GM12801 (cell line): Measurements from ENCODE around the gene SLC16A9.

Source experiments
- TF ChIP-seq, protein P1 (sequence below): IDR thresholded peaks from one replicate; pipeline ENCODE4 v1.5.1; 2011; ENCODE audit warnings: control low read depth; ENCODE audit not compliant: insufficient read length; ENCODE audit errors: extremely low read depth

SLC16A9 gene

DNA sequence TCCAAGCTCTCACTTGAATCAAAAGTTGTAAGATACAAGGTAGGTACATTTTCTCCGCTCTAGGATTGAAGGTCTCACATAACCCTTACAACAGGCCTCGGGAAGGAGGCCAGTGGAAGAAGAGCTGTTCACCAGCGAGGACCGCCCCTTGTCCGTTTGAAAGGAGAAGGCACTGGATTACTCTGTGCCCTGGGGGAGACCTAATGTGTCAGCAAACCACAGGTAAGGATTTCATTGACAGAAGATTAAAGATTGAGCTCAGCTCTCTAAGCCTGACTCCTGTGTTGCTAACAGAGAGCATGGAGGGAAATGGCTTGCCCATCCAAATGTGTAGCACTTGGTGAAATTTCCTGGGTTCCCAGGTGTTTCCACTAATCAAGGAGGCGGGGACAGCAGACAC, 81.2 kb downstream of the SLC16A9 start:
- TF ChIP-seq, protein P1, sequence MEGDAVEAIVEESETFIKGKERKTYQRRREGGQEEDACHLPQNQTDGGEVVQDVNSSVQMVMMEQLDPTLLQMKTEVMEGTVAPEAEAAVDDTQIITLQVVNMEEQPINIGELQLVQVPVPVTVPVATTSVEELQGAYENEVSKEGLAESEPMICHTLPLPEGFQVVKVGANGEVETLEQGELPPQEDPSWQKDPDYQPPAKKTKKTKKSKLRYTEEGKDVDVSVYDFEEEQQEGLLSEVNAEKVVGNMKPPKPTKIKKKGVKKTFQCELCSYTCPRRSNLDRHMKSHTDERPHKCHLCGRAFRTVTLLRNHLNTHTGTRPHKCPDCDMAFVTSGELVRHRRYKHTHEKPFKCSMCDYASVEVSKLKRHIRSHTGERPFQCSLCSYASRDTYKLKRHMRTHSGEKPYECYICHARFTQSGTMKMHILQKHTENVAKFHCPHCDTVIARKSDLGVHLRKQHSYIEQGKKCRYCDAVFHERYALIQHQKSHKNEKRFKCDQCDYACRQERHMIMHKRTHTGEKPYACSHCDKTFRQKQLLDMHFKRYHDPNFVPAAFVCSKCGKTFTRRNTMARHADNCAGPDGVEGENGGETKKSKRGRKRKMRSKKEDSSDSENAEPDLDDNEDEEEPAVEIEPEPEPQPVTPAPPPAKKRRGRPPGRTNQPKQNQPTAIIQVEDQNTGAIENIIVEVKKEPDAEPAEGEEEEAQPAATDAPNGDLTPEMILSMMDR, result no peak

DNA sequence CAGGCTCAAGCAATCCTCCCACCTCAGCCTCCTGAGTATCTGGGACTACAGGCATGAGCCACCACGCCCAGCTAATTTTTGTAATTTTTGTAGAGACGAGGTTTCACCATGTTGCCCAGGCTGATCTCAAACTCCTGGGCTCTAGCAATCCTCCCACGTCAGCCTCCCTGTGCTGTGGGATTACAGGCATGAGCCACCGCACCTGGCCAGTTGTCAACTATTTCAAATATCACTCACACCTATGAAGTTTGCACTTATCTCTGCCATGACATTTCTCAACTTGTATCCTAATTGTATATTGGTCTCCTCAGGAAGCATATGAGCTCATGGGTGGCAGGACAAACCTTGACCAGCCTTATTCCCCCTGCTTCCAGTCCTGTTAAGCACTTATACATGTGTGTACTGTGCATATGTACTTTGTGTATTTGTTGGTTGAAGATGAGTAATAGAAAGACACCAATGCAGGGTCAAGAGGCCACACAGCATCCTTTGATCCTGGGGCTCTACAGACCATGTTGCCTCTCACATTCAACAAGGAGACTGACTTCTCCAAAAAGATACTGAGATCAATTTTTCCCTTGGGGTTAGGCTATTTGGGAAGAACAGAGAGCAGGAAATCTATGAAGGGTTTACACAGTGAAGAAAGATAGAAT, 82.2 kb downstream of the SLC16A9 start:
- TF ChIP-seq, protein P1, result no peak

DNA sequence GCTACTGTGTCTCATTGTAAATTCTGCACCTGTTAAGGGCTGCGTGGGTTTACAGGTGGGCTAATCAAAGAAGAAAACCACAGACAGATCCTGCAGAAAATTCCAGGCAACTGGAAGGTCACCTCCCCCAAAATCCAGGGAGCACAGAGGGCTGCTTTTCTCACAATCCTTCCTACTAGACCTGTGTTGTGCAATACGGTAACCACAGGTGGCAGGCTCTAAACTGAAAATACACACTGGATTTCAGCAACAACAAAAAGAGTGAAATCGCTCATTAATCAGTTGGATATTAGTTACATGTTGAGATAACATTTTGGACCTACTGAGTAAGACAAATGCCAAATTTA, 83.2 kb downstream of the SLC16A9 start:
- TF ChIP-seq, protein P1, result no peak

DNA sequence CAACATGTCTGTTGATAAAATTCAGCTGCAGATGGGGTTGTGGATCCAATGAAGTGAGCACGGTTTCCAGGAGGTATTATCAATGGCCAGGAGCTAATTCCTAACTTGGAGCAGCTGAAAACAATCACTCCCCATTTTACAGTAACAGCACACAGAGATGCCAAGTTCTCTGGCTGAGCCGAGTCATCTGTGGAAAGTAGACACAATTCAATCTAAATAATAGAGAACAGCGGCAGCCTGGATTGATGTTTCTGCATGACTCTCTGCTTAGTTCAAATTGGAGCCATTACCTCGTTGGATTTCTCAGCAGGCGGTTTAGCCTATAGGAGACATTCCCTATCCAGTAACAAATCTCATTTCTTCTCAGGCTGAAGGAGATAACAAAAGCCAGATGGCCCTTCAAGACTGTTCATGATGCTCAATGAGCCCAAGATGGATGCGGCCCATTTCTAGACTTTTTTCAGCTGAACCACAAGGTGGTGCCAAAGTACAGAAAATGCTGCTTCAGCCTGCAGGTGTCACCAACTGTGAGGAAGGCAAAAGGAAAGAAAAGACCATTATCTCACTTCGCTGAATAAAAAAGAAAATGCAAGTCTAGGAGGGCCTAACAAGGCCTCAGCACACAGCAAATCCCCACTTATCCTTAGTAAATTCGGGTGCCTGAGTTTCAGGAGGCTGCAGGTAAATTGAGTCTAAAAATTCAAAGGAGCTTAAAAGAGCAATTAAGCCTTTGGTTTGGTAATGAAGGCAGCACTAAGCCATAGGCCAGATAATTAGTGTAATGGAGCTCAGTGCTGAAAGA, 83.7 kb downstream of the SLC16A9 start:
- TF ChIP-seq, protein P1, result peak; percentile 8

DNA sequence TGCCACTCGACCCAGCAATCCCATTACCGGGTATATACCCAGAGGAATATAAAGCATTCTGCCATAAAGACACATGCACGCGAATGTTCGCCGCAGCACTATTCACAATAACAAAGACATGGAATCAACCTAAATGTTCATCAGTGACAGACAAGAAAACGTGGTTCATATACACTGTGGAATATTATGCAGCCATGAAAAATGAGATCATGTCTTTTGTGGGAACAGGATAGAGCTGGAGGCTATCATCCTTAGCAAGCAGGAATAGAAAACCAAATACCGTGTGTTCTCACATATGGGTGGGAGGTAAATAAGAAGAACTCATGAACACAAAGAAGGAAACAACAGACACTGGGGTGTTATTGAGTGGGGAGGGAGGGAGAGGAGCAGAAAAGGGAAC, 84.7 kb downstream of the SLC16A9 start:
- TF ChIP-seq, protein P1, result no peak

DNA sequence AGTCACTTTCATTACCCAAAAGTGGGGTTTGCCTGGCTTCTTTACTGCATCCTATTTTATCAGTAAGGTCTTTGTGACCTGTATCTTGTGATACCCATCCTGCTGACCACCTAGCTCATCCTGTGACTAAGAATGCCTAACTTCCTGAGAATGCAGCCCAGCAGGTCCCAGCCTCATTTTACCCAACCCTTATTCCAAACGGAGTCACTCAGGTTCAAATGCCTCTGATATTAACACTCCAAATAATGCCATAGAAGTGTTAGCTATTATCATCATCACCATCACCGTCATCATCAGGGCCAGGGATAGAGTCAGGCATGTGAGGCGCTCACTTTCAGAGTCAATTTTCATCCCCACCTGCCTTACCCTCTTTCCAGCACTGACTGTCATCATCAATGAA, 85.5 kb downstream of the SLC16A9 start:
- TF ChIP-seq, protein P1, result no peak

DNA sequence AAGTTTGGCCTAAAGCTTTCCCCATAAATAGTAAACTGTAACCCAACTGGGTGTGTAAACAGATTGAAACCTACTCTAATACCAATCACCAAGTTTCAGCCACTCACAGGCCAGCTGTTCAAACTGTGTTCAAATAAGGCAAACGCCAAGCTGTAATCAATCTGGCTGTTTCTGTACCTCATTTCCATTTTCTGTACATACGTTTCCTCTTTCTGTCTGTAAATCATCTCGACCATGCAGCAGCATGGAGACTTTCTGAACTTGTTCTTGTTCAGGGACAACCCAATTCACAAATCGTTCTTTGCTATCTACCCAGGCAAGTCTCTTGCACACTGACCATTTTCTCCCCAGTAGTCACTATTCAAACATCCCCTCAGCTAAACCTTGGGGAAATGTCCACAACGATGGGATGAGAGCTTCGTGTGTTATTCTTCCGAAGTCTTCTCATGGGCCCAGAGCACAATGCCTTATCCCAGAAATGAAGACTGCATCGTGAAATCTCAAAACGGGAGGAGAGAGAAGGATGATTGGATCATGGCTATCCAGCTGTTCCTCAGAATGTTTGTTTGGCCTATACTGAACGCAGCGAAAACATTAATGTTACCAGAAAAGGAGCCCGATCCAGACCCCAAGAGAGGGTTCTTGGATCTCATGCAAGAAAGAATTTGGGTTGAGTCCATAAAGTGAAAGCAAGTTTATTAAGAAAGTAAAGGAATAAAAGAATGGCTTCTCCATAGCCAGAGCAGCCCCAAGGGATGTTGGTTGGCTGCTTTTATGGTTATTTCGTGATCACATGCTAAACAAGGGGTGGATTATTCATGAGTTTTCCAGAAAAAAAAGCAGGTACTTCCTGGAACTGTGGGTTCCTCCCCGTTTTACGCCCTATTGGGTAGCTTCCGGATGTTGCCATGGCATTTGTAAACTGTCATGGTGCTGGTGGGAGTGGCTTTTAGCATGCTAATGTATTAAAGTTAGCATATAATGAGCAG, 86.2 kb downstream of the SLC16A9 start:
- TF ChIP-seq, protein P1, result no peak
